Astrocyte of the hippocampus (primary cell): ENCODE data around the gene SMOC2.

Source experiments
- DNase-seq: peaks from one replicate; pipeline ENCODE4 v3.0.0; 2011; ENCODE audit warnings: low read depth, low spot score

Gene SMOC2

GRCh38 chr6:168480481-168480880, 39.5 kb downstream of the SMOC2 start:
- no peak for DNase-seq

- DNase-seq, result no peak
These were observed 44.8 kb downstream of the SMOC2 start for GRCh38 chr6:168485818-168486217.

GRCh38 chr6:168490757-168491156, 49.8 kb downstream of the SMOC2 start:
- DNase-seq, result no peak

DNA sequence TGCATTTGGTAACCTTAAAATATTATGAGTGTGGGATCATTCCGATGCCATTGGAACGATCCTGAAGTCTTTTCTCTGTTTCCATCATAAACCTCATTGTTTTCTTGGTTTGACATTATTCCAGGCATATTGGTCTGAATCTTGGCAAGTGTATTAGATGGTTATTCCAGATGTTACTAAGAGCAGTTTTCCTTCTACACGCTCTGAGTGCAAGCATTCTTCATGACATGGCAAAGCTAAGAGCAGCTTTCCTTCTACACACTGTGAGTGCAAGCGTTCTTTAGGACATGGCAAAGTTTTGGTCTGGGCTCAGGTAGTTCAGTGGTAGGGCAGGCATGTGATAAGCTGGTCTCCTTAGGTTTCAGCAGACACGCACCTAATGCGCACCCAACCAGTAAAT, 53.0 kb downstream of the SMOC2 start:
- no peak for DNase-seq

DNA sequence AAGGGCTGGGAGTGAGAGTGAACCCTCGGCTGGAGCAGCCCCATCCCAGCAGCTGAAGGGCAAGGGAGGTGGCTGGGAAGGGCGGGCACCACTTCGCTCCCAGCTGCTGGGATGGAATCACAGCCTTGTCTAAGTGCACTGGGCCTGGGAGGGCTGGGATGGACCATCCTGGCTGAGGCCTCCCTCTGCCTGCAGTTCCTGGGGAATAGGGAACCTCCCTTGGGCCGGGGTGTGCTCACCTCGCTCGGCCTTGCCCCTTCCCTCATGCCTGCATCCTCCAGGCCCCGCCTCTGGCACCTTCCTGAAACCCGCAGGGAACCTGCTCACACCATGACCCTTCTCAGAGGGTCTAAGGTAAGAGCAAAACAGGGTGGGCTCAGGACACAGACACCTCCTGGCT, 53.7 kb downstream of the SMOC2 start:
- DNase-seq, result no peak

GRCh38 chr6:168495133-168495532, 54.1 kb downstream of the SMOC2 start:
- no peak for DNase-seq

DNA sequence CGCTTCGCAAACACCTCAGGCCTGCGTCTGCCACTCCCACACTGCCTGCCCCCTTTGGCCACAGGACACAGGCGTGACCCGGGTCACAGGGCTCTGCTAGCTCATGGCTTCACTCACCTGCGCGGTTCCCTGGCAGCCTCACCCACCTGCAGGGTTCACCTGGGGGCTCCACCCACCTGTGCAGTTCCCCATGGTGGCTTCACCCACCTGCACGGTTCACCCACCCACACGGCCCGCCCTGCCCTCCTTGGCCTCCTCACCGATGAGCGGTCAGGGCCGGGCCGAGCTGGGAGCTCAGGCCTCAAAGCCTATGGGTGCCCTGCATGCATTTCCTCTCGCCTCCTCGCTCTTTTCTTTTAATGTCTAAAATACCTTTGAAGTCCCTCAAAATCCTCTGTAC, 54.7 kb downstream of the SMOC2 start:
- DNase-seq, result no peak

- no peak for DNase-seq
These were observed 55.4 kb downstream of the SMOC2 start for GRCh38 chr6:168496139-168496996.

DNA sequence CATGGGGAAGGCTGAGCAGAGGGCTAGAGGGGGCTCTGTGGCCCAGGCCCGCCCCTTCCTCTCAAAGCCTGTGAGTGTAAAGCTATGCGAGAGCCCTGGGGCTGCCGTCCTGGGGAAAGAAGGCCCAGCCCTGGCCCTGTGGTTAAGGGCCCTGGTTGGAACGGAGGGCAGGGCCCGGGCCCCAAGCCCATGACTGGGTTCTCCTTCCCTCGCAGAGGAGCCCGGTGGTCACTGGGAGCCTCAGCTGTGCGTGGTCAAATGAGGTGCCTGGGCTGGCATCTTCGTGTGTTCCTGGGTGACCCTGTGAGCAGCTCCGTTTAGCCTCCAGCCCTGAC, 56.0 kb downstream of the SMOC2 start:
- no peak for DNase-seq

GRCh38 chr6:168497381-168497780, 56.4 kb downstream of the SMOC2 start:
- DNase-seq, result no peak

- DNase-seq, result no peak
These were observed 57.3 kb downstream of the SMOC2 start for GRCh38 chr6:168498161-168498843.

GRCh38 chr6:168499045-168499650, 58.2 kb downstream of the SMOC2 start:
- no peak for DNase-seq

DNA sequence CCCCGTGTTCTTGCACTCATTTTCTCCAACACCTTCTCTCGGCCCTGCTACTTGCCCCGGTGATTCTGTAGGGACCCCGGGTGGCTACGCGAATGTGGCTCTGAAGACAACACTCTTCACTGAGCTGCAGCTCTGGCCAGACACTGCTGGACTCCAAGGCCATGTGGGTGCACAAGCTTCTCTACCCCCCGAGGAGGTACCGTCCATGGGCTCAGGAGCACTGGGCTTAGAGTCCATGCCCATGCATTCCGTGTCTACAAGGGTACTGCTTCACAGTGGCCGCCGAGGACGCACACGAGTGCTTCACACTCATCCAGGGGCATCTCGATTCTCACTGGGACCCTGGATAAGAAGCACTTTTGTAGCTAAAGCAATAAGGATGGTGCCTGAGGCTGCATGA, 59.5 kb downstream of the SMOC2 start:
- DNase-seq, result no peak

DNA sequence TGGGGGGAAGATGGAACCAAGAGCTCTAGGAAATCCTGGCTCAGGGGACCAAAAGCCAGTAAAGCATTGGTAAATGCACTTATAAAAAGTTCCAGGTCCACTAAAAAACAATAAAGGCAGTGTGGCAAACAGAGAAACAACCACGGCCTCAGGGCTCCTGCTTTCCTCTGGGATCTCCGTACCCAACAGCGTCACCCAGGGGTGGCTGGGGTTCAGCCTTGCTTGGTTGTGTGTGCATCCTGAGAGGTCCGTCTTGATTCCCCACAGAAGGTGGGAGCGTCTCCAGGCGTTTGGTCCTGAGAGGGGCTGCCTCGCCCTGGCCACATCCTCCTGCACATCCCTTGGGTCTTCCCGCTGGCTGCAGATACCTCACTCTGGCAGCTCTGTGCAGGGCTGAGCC, 60.6 kb downstream of the SMOC2 start:
- no peak for DNase-seq

DNA sequence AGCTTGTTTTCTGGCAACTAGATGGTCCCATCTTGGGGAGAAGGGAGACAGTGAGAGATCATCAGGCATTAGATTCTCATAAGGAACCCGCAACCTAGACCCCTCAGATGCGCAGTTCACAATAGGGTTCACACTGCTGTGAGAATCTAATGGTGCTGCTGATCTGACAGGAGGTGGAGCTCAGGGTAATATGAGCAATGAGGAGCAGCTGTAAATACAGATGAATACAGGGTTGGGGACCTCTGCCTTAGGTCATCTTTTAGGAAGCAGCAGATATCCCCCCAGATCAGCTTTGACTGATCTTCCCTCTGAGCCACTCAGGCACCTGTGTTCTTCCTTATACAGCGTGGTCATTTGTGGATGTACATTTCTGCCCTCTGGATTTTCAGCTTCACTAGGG, 63.4 kb downstream of the SMOC2 start:
- no peak for DNase-seq

- DNase-seq, result no peak
These were observed 65.5 kb downstream of the SMOC2 start for GRCh38 chr6:168506460-168506859.

GRCh38 chr6:168507297-168507696, 66.3 kb downstream of the SMOC2 start:
- no peak for DNase-seq

DNA sequence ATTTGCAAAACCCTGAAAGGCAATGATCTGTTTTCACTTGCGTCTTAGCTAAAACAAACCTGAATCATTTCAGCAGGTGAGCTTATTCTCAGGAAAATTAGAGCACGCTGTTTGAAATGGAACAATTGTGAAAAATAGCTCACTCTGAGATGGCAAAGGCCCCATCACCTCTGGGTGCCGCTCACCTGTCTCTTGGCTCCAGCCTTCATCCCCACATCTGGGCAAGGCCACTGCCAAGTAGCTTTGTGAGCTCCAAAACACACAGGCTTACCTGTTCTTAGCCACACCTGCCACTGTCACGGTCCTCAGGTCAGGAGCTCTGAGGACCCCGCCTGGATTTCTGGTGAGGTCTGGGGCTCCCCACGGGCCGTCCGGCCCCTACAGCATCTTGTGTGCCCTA, 66.7 kb downstream of the SMOC2 start:
- DNase-seq, result no peak

- DNase-seq, result no peak
These were observed 67.9 kb downstream of the SMOC2 start for GRCh38 chr6:168508903-168509302.

DNA sequence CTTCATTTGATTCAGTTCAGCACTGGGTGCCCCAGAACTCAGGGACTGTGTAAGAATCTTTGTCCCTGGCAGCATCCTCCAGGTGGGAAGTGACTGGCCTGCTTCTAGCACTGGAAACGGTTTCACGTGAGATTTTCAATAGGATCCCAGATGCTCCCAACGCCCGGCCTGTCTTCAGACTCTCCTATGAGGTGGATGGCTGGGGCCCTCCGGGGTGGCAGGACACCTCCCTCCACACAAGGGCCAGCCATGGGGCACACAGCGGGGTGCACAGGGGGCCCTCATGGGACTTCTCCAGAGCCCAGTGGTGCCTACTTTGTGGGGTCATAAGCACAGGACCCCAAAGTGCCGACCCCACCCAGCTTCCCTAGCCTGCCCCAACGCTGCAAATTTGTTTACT, 72.8 kb downstream of the SMOC2 start:
- DNase-seq, result no peak

DNA sequence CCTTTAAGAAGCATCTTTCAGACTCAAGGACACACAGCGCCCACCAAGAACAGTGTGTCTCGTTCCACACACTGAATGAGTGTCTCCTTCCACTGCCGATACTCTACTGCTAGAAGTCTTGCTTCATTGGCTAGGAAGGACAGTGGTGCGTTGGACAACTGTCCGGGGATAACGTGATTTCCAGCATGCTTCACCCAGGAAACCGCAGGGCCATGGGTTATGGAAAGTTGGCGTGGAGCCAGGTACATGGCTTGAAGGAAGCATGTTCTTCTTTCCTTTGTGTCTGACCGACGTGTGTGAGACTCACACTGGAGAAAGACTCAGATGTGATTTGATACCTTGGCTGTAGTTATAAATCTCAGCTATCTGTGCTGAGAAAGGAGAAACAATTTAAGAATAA, 73.2 kb downstream of the SMOC2 start:
- DNase-seq, result peak; percentile 26

GRCh38 chr6:168515376-168515775, 74.4 kb downstream of the SMOC2 start:
- DNase-seq, result no peak
